HepG2 (cell line): ENCODE results near the gene CHFR. TPM values are rescaled to one million over a fixed set of nuclear protein-coding genes. Genes with fewer than 3 reads are reported as not detected.

ENCODE experiments used
- ATAC-seq: fragments of 200-7000 bp; cut with Tn5 transposase; 3 replicates; pipeline ENCODE4 v1.9.1; 2020; ENCODE audit warnings: mild to moderate bottlenecking, moderate library complexity
- BruUV-seq: library from RNA; stranded (reverse); fragments of 400-500 nt; replicated peaks from 2 replicates; lab custom pipeline; 2021; lab: Mats Ljungman, UMichigan
- CTCF ChIA-PET: fragments of 300-600 bp; formaldehyde crosslinking; extraction: SDS; loops from one replicate; lab custom pipeline; 2021; ENCODE audit warnings: low total read pairs, inconsistent platforms, low intra/inter-chr PET ratio; lab: Yijun Ruan, JAX
- POLR2A ChIA-PET: fragments of 350-600 bp; sonication (Branson Sonifier 250); formaldehyde crosslinking; loops from one replicate; lab custom pipeline; 2020; ENCODE audit warnings: antibody characterized with exemption, inconsistent platforms; lab: Yijun Ruan, JAX
- DNase-seq: peaks from one replicate; pipeline ENCODE4 v3.0.0-alpha.2; 2015; ENCODE audit warnings: low spot score
- FAIRE-seq: peaks from 3 replicates; lab custom pipeline; 2011; peaks lifted over from hg19 to GRCh38; lab: Jason Lieb, UNC
- H2AFZ ChIP-seq: one replicate; pipeline ENCODE4 v1.6.1; 2011; ENCODE audit warnings: low read length, inconsistent platforms
- H3K27ac ChIP-seq: fragments of 300-600 bp; 3 replicates; pipeline ENCODE4 v1.8.0; 2011; ENCODE audit warnings: mixed run types, mild to moderate bottlenecking, mixed read lengths, low read length, inconsistent platforms; ENCODE audit not compliant: insufficient read depth; ENCODE audit errors: extremely low read length
- H3K27me3 ChIP-seq, 2 experiments: fragments of 200-600 bp in 1 of 2; 2 replicates in 1 of 2; 3 replicates in 1 of 2; pipeline versions ENCODE4 v1.6.0 to v1.8.0; 2011; ENCODE audit warnings: low read length in 2 of 2, mild to moderate bottlenecking in 2 of 2, moderate library complexity in 2 of 2, inconsistent platforms in 1 of 2; ENCODE audit not compliant: insufficient read depth in 2 of 2, control insufficient read depth in 1 of 2
- H3K36me3 ChIP-seq, 2 experiments: fragments of 200-600 bp in 1 of 2; replicated peaks in 1 of 2; 2 replicates in 1 of 2; 3 replicates in 1 of 2; pipeline versions ENCODE4 v1.5.1 to v1.8.0; 2011; ENCODE audit warnings: low read length in 2 of 2, inconsistent platforms in 1 of 2; ENCODE audit not compliant: insufficient read depth in 2 of 2, control insufficient read depth in 1 of 2
- H3K4me1 ChIP-seq: 2 replicates; pipeline ENCODE4 v1.5.1; 2012; ENCODE audit warnings: low read length, inconsistent platforms; ENCODE audit not compliant: insufficient read depth
- H3K4me2 ChIP-seq: 2 replicates; pipeline ENCODE4 v1.6.0; 2011; ENCODE audit warnings: low read depth, low read length, inconsistent platforms
- H3K4me3 ChIP-seq, 3 experiments: fragments of 200-600 bp in 1 of 3; sonication (generic), shearing (Covaris generic) in 1 of 3; replicated peaks in 1 of 3; 2 replicates each; pipeline ENCODE4 v1.5.1; 2011 to 2016; ENCODE audit warnings: low read length in 3 of 3, inconsistent platforms in 2 of 3, low read depth in 2 of 3, mild to moderate bottlenecking in 2 of 3, control low read depth in 1 of 3, mixed read lengths in 1 of 3; ENCODE audit not compliant: insufficient read depth in 1 of 3
- H3K79me2 ChIP-seq: one replicate; pipeline ENCODE4 v1.6.1; 2011; ENCODE audit warnings: low read length, inconsistent platforms; ENCODE audit not compliant: insufficient read depth
- H3K9ac ChIP-seq: 2 replicates; pipeline ENCODE4 v1.6.0; 2011; ENCODE audit warnings: mild to moderate bottlenecking, low read depth, low read length, inconsistent platforms; ENCODE audit not compliant: insufficient read depth
- H3K9me3 ChIP-seq: 2 replicates; pipeline ENCODE4 v1.5.1; 2012; ENCODE audit warnings: mild to moderate bottlenecking, low read length
- H4K20me1 ChIP-seq: 2 replicates; pipeline ENCODE4 v1.6.0; 2011; ENCODE audit warnings: inconsistent platforms, mild to moderate bottlenecking, low read length, moderate library complexity; ENCODE audit not compliant: insufficient read depth
- ARNT2 ChIP-seq: sonication (generic); formaldehyde crosslinking; IDR thresholded peaks from 2 replicates; pipeline ENCODE4 v1.8.0; 2022; ENCODE audit warnings: mild to moderate bottlenecking, low read depth, missing genetic modification reagents, moderate library complexity
- ASH2L ChIP-seq: fragments of 300-600, 200-600 bp; sonication (generic); IDR thresholded peaks from 2 replicates; pipeline ENCODE4 v1.7.0; 2017; ENCODE audit warnings: low read depth, mild to moderate bottlenecking, moderate library complexity, mixed read lengths, low read length; ENCODE audit not compliant: insufficient read length
- CENPBD1 ChIP-seq: sonication (generic); formaldehyde crosslinking; IDR thresholded peaks from 2 replicates; pipeline ENCODE4 v1.8.0; 2022; ENCODE audit warnings: missing genetic modification reagents, low read depth, mild to moderate bottlenecking, borderline replicate concordance
- FOSL1 ChIP-seq: sonication (generic); formaldehyde crosslinking; IDR thresholded peaks from 2 replicates; pipeline ENCODE4 v1.9.0; 2021; ENCODE audit warnings: missing genetic modification reagents, borderline replicate concordance
- ZBTB42 ChIP-seq: sonication (generic); formaldehyde crosslinking; IDR thresholded peaks from 2 replicates; pipeline ENCODE4 v1.5.0; 2020; ENCODE audit warnings: mild to moderate bottlenecking, missing genetic modification reagents
- WGBS: methylation state at CpG from one replicate; pipeline ENCODE4 v1.1.6; 2017; ENCODE audit warnings: low lambda C conversion rate; 5-methylcytosine and 5-hydroxymethylcytosine counted together
- in situ Hi-C: cut with HindIII; loops from 2 replicates; pipeline ENCODE4 v1.10.0; 2017; ENCODE audit warnings: low pct_unique_long_range_greater_than_20kb; ENCODE audit not compliant: extremely low pct_ligation_motif_present
- intact Hi-C: fragments of 100-400 bp; cut with micrococcal nuclease; formaldehyde crosslinking; loops from one replicate; pipeline ENCODE4 v1.10.0; 2022; ENCODE audit not compliant: unreplicated experiment
- polyA plus RNA-seq, 8 experiments: library from polyadenylated mRNA; depleted of rRNA in 3 of 8; stranded (reverse) in 7 of 8; unstranded in 1 of 8; fragments of >200 nt; fragmentation: Illumina TruSeq in 4 of 8; extraction: Trizol in 4 of 8; gene quantifications; 2 replicates each; pipeline versions ENCODE4 v1.2.1 to v1.2.3, GENCODE V29; 2011 to 2016; ENCODE audit warnings: low read depth in 4 of 8, missing spikeins in 1 of 8, mixed read lengths in 1 of 8; ENCODE audit not compliant: insufficient read depth in 1 of 8
- total RNA-seq, 5 experiments: library from RNA; depleted of rRNA; stranded (reverse); fragments of >200 nt; fragmentation: Illumina TruSeq; extraction: Trizol; gene quantifications; 2 replicates each; pipeline ENCODE4 v1.2.3, GENCODE V29; 2016; ENCODE audit warnings: low read depth in 1 of 5
- TF ChIP-seq, protein P1 (sequence below), 2 experiments: sonication (generic) in 1 of 2; formaldehyde crosslinking in 1 of 2; IDR thresholded peaks; 2 replicates each; pipeline versions ENCODE4 v1.6.1 to v1.9.0; 2014 to 2022; ENCODE audit warnings: antibody characterized with exemption in 1 of 2, borderline replicate concordance in 1 of 2, inconsistent platforms in 1 of 2, low read depth in 1 of 2, missing genetic modification reagents in 1 of 2
- TF ChIP-seq, protein P2 (sequence below): sonication (generic); formaldehyde crosslinking; IDR thresholded peaks from 2 replicates; pipeline ENCODE4 v1.4.0; 2020; ENCODE audit warnings: missing genetic modification reagents, mild to moderate bottlenecking, borderline replicate concordance
- TF ChIP-seq, protein P3 (sequence below): sonication (generic); formaldehyde crosslinking; IDR thresholded peaks from 2 replicates; pipeline ENCODE4 v1.8.1; 2022; ENCODE audit warnings: mild to moderate bottlenecking, missing genetic modification reagents

Gene CHFR
- total and polyA plus RNA-seq, 2 of the 13 experiments (the other 11 are each of a cell fraction or from before 2014, with no cell fraction given), result 21.4 to 21.5 TPM

DNA sequence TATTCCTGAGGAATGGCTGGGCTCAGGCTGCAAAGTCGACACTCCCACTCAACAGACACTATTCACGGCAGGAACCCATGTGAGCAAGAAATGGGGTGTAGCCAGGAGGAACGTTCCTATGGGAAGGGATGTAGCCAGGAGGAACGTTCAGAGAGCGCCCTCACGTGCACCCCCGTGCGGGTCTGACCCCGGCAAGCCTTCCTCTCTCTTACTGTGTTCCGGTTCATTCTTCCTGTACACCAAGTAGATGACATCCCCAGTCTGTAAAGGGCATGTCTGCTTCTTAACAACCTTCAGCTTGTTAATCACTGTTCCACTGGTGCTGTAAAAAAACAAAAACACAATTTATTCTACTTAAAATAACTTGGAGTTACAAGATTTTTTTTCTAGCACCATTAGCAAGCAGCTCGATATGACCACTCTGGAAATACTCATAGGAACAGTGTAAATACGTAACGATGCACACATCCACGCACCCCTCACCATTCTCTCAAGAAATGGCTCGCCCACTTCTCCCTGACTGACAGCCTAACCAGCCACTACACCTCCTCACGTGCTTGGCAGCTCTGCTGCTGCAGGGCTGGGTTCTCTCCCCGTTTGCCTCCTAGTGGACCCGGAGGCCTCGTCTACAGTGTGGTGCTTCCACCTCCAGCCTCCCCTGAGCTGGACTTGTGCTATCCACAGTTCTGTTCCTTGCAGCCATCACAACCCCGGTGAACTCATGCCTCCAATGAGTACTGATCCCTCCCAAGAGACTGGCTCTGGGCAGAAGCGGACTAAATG lies 15.1 kb downstream of the CHFR start (continued):
- TF ChIP-seq, protein P1, sequence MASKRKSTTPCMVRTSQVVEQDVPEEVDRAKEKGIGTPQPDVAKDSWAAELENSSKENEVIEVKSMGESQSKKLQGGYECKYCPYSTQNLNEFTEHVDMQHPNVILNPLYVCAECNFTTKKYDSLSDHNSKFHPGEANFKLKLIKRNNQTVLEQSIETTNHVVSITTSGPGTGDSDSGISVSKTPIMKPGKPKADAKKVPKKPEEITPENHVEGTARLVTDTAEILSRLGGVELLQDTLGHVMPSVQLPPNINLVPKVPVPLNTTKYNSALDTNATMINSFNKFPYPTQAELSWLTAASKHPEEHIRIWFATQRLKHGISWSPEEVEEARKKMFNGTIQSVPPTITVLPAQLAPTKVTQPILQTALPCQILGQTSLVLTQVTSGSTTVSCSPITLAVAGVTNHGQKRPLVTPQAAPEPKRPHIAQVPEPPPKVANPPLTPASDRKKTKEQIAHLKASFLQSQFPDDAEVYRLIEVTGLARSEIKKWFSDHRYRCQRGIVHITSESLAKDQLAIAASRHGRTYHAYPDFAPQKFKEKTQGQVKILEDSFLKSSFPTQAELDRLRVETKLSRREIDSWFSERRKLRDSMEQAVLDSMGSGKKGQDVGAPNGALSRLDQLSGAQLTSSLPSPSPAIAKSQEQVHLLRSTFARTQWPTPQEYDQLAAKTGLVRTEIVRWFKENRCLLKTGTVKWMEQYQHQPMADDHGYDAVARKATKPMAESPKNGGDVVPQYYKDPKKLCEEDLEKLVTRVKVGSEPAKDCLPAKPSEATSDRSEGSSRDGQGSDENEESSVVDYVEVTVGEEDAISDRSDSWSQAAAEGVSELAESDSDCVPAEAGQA (IDR thresholded peaks at IDR 0.05; ENCODE audit: low read depth), result no peak
- TF ChIP-seq, protein P1 (CRISPR knock-in tag; IDR thresholded peaks at IDR 0.05; ENCODE audit: borderline replicate concordance), result no peak
- TF ChIP-seq ARNT2 (CRISPR knock-in tag) (no peak), FOSL1 (CRISPR knock-in tag) (no peak)

DNA sequence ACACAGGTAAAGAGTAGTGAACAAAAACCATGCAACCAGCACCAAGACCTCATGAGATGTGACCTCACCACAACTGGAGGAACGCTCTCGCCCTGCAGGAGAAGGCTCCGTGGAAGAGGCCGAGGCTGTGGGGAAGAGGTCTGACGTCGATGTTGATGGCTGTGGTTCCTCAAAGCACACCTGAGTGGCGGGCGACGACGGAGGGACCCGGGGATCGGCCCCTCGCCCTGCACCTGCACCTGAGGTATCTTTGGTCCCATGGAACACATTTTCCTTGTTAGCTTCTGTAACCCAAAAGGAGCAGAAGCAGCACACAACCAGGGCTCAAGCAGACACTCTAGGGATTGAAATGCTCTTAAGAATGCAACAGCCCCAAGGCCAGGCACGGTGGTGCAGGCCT lies 17.9 kb downstream of the CHFR start:
- no peak for FAIRE-seq
- H3K36me3 ChIP-seq, result peaks cover 19 to 34% of the 10 kb centered on the region in 2 experiments; a peak in 4 of 5 replicates
- BruUV-seq, result no TSS peak
- H3K79me2 ChIP-seq, result no peaks in the 10 kb centered on the region
- no peaks in the 10 kb centered on the region for H3K27me3 ChIP-seq
- no peak overlapping the region for H3K4me3 ChIP-seq
- intact Hi-C loops (no loop called here), in situ Hi-C loops (no loop called here)
- POLR2A ChIA-PET, result no interaction called here
- H3K4me1 ChIP-seq, result no peaks in the 10 kb centered on the region
- H2AFZ ChIP-seq, result no peak overlapping the region
- CTCF ChIA-PET, result no interaction called here
- 97% methylated on average over 14 of the region's 14 CpGs for WGBS
- H4K20me1 ChIP-seq, result no peaks in the 10 kb centered on the region
- H3K4me2 ChIP-seq, result no peak overlapping the region
- H3K9me3 ChIP-seq, result peaks cover 8% of the 10 kb centered on the region; the same call in 1 of the 2 replicates
- no peak overlapping the region for H3K27ac ChIP-seq
- no peak overlapping the region for H3K9ac ChIP-seq
- ATAC-seq, result no peak
- no peak for DNase-seq
- TF ChIP-seq CENPBD1 (CRISPR knock-in tag), result no peak
- TF ChIP-seq, protein P2, sequence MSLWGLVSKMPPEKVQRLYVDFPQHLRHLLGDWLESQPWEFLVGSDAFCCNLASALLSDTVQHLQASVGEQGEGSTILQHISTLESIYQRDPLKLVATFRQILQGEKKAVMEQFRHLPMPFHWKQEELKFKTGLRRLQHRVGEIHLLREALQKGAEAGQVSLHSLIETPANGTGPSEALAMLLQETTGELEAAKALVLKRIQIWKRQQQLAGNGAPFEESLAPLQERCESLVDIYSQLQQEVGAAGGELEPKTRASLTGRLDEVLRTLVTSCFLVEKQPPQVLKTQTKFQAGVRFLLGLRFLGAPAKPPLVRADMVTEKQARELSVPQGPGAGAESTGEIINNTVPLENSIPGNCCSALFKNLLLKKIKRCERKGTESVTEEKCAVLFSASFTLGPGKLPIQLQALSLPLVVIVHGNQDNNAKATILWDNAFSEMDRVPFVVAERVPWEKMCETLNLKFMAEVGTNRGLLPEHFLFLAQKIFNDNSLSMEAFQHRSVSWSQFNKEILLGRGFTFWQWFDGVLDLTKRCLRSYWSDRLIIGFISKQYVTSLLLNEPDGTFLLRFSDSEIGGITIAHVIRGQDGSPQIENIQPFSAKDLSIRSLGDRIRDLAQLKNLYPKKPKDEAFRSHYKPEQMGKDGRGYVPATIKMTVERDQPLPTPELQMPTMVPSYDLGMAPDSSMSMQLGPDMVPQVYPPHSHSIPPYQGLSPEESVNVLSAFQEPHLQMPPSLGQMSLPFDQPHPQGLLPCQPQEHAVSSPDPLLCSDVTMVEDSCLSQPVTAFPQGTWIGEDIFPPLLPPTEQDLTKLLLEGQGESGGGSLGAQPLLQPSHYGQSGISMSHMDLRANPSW, result no peak
- TF ChIP-seq, protein P3, sequence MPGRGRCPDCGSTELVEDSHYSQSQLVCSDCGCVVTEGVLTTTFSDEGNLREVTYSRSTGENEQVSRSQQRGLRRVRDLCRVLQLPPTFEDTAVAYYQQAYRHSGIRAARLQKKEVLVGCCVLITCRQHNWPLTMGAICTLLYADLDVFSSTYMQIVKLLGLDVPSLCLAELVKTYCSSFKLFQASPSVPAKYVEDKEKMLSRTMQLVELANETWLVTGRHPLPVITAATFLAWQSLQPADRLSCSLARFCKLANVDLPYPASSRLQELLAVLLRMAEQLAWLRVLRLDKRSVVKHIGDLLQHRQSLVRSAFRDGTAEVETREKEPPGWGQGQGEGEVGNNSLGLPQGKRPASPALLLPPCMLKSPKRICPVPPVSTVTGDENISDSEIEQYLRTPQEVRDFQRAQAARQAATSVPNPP (CRISPR knock-in tag), result no peak
- no peak for TF ChIP-seq ZBTB42 (CRISPR knock-in tag)
- no peak for TF ChIP-seq ASH2L
